GM19328 (cell line): ENCODE results near the gene RAD23A.

Experiments
- ATAC-seq: cut with Tn5 transposase; IDR thresholded peaks from one replicate; pipeline ENCODE4 v1.9.1; 2021; ENCODE audit warnings: mild to moderate bottlenecking, moderate library complexity; ENCODE audit not compliant: unreplicated experiment

Gene RAD23A

GRCh38 chr19:12984143-12984627 lies 38.5 kb downstream of the RAD23A start:
- ATAC-seq, result no peak

- no peak for ATAC-seq
Observed at GRCh38 chr19:12984683-12985048, 39.0 kb downstream of the RAD23A start.

- no peak for ATAC-seq
Observed at GRCh38 chr19:12985049-12985776, 39.6 kb downstream of the RAD23A start.

GRCh38 chr19:12986726-12987125 lies 41.1 kb downstream of the RAD23A start:
- no peak for ATAC-seq

GRCh38 chr19:12987190-12987589 lies 41.5 kb downstream of the RAD23A start:
- no peak for ATAC-seq

- no peak for ATAC-seq
Observed at GRCh38 chr19:12987781-12988180, 42.1 kb downstream of the RAD23A start.

GRCh38 chr19:12990431-12990830 lies 44.8 kb downstream of the RAD23A start:
- no peak for ATAC-seq

GRCh38 chr19:12990853-12991252 lies 45.2 kb downstream of the RAD23A start:
- ATAC-seq, result no peak

GRCh38 chr19:12991296-12991695 lies 45.6 kb downstream of the RAD23A start:
- ATAC-seq, result no peak

- ATAC-seq, result no peak
Observed at GRCh38 chr19:12992729-12993128, 47.1 kb downstream of the RAD23A start.

GRCh38 chr19:12993562-12993961 lies 47.9 kb downstream of the RAD23A start:
- ATAC-seq, result no peak

- no peak for ATAC-seq
Observed at GRCh38 chr19:12994701-12995595, 49.3 kb downstream of the RAD23A start, which contains the start of gene NFIX. Gene NFIX (plus strand): TSS chr19:12995475. CDS start chr19:12995838, 363 bp downstream.

- ATAC-seq, result no peak
Observed at GRCh38 chr19:12995596-12996405, 50.1 kb downstream of the RAD23A start.

- no peak for ATAC-seq
Observed at GRCh38 chr19:12996406-12997094, 50.9 kb downstream of the RAD23A start.

- no peak for ATAC-seq
Observed at GRCh38 chr19:12997179-12997966, 51.7 kb downstream of the RAD23A start.

GRCh38 chr19:12997967-12998940 lies 52.6 kb downstream of the RAD23A start:
- ATAC-seq, result no peak

- no peak for ATAC-seq
Observed at GRCh38 chr19:13001166-13001501, 55.5 kb downstream of the RAD23A start.

- ATAC-seq, result no peak
Observed at GRCh38 chr19:13001502-13002165, 56.0 kb downstream of the RAD23A start.
